NOMO-1 treated with DMSO at 0.1 percent for 48 hours (cell line): Measurements from ENCODE around the gene WNT9B.
"Not testable (repeated sequence)": the region's sequence is repeated elsewhere in the genome, so short reads cannot be mapped to it uniquely, and the experiment has no call there.

ENCODE experiments used
- DNase-seq: peaks from one replicate; lab custom pipeline; 2025; ENCODE audit not compliant: unreplicated experiment; lab: John Stamatoyannopoulos, UW

The WNT9B gene

GRCh38 chr17:46821482-46822387, 29.6 kb upstream of the WNT9B start:
- DNase-seq, result no peak

GRCh38 chr17:46822388-46822921, 28.9 kb upstream of the WNT9B start:
- no peak for DNase-seq

GRCh38 chr17:46823657-46824056, 27.7 kb upstream of the WNT9B start:
- no peak for DNase-seq

- DNase-seq, result no peak
Measured at GRCh38 chr17:46826116-46826515, 25.3 kb upstream of the WNT9B start.

GRCh38 chr17:46827274-46827673, 24.1 kb upstream of the WNT9B start:
- no peak for DNase-seq

GRCh38 chr17:46831573-46832330, 19.6 kb upstream of the WNT9B start:
- no peak for DNase-seq

- DNase-seq, result no peak
Measured at GRCh38 chr17:46832331-46832821, 19.0 kb upstream of the WNT9B start.

- no peak for DNase-seq
Measured at GRCh38 chr17:46832945-46833839, 18.2 kb upstream of the WNT9B start.

GRCh38 chr17:46833840-46834208, 17.6 kb upstream of the WNT9B start:
- DNase-seq, result no peak

GRCh38 chr17:46834846-46835245, 16.5 kb upstream of the WNT9B start:
- no peak for DNase-seq

GRCh38 chr17:46836500-46836899, 14.9 kb upstream of the WNT9B start:
- no peak for DNase-seq

- DNase-seq, result no peak
Measured at GRCh38 chr17:46837521-46837920, 13.9 kb upstream of the WNT9B start.

GRCh38 chr17:46839211-46839610, 12.2 kb upstream of the WNT9B start:
- DNase-seq, result no peak

GRCh38 chr17:46840596-46840995, 10.8 kb upstream of the WNT9B start:
- DNase-seq, result not testable (repeated sequence)

- DNase-seq, result no peak
Measured at GRCh38 chr17:46841561-46842379, 9.6 kb upstream of the WNT9B start.

- DNase-seq, result no peak
Measured at GRCh38 chr17:46842835-46843234, 8.5 kb upstream of the WNT9B start.

- no peak for DNase-seq
Measured at GRCh38 chr17:46847204-46848191, 3.9 kb upstream of the WNT9B start.

- no peak for DNase-seq
Measured at GRCh38 chr17:46848534-46848933, 2.8 kb upstream of the WNT9B start.

- DNase-seq, result no peak
Measured at GRCh38 chr17:46850688-46851028, 725 bp upstream of the WNT9B start.
